SU-DHL-6 (cell line): ENCODE data around the gene TMEM60.

ENCODE experiments used
- H2AFZ ChIP-seq: fragments of 200-600 bp; sonication (generic); 2 replicates; pipeline ENCODE4 v1.6.1; 2014; ENCODE audit warnings: low read depth, mild to moderate bottlenecking, moderate library complexity, mixed read lengths, antibody characterized with exemption, low read length; ENCODE audit not compliant: severe bottlenecking
- H3F3A ChIP-seq: fragments of 200-600 bp; shearing (Covaris generic); 2 replicates; pipeline ENCODE4 v1.6.0; 2016; ENCODE audit warnings: antibody characterized with exemption, mild to moderate bottlenecking; ENCODE audit not compliant: insufficient read depth
- H3K27ac ChIP-seq: fragments of 200-600 bp; sonication (generic); 2 replicates; pipeline ENCODE4 v1.5.1; 2016; ENCODE audit warnings: low read depth, mild to moderate bottlenecking, low read length, moderate library complexity, mixed read lengths
- H3K27me3 ChIP-seq: fragments of 200-600 bp; sonication (generic), shearing (Covaris generic); 2 replicates; pipeline ENCODE4 v1.6.0; 2014; ENCODE audit warnings: mild to moderate bottlenecking, low read length
- H3K36me3 ChIP-seq: fragments of 200-600 bp; sonication (generic); 2 replicates; pipeline ENCODE4 v1.6.1; 2014; ENCODE audit warnings: mild to moderate bottlenecking, low read length, mixed read lengths
- H3K4me2 ChIP-seq: fragments of 300-600, 200-600 bp; shearing (Covaris generic), sonication (generic); 2 replicates; pipeline ENCODE4 v1.6.0; 2014; ENCODE audit warnings: low read length, low read depth, mild to moderate bottlenecking; ENCODE audit not compliant: poor library complexity, severe bottlenecking
- H3K4me3 ChIP-seq: fragments of 200-600 bp; sonication (generic); 2 replicates; pipeline ENCODE4 v1.5.1; 2014; ENCODE audit warnings: antibody characterized with exemption, low read length, mild to moderate bottlenecking, mixed read lengths; ENCODE audit not compliant: insufficient read depth, poor library complexity, severe bottlenecking
- H3K79me2 ChIP-seq: fragments of 200-600 bp; sonication (generic); 2 replicates; pipeline ENCODE4 v1.6.1; 2014; ENCODE audit warnings: mild to moderate bottlenecking, low read length, moderate library complexity; ENCODE audit not compliant: insufficient read depth
- H3K9ac ChIP-seq: fragments of 200-600 bp; sonication (generic); 2 replicates; pipeline ENCODE4 v1.7.0; 2014; ENCODE audit warnings: mild to moderate bottlenecking, low read length
- H3K9me2 ChIP-seq: fragments of 200-600 bp; sonication (generic); replicated peaks from 2 replicates; pipeline ENCODE4 v1.6.1; 2014; ENCODE audit warnings: low read length; ENCODE audit not compliant: insufficient read depth
- H3K9me3 ChIP-seq: fragments of 200-600 bp; sonication (generic); 2 replicates; pipeline ENCODE4 v1.6.1; 2014; ENCODE audit warnings: low read length, mixed read lengths; ENCODE audit not compliant: insufficient read depth
- H4K20me1 ChIP-seq: fragments of 200-600 bp; sonication (generic); 2 replicates; pipeline ENCODE4 v1.6.1; 2014; ENCODE audit warnings: low read depth, mild to moderate bottlenecking, antibody characterized with exemption, low read length, moderate library complexity, mixed read lengths
- CTCF ChIP-seq: fragments of 200-600 bp; sonication (generic); IDR thresholded peaks from one replicate; pipeline ENCODE4 v1.5.1; 2017; ENCODE audit warnings: antibody characterized with exemption, mild to moderate bottlenecking, low read length, moderate library complexity; ENCODE audit not compliant: insufficient read depth, poor library complexity, severe bottlenecking
- EZH2phosphoT487 ChIP-seq: fragments of 200-600 bp; sonication (generic), shearing (Covaris generic); conservative IDR thresholded peaks from 2 replicates; pipeline ENCODE4 v1.6.1; 2018; ENCODE audit warnings: mild to moderate bottlenecking, antibody characterized with exemption, low read length, moderate library complexity, mixed read lengths

TMEM60 gene

GRCh38 chr7:77782383-77782782, 15.9 kb downstream of the TMEM60 start:
- Histone ChIP-seq H3K9ac (no peak overlapping the region), H3K9me3 (no peaks in the 10 kb centered on the region), H3K27ac (no peak overlapping the region), H4K20me1 (no peaks in the 10 kb centered on the region), H3K4me3 (no peak overlapping the region), H3K9me2 (no peaks in the 10 kb centered on the region), H3F3A (peaks cover 24% of the 10 kb centered on the region; the same call in 1 of the 2 replicates), H3K36me3 (peaks cover 63% of the 10 kb centered on the region), H3K79me2 (0 out of 2 replicates have a peak, but pooled peaks cover 7% of the 10 kb centered on the region), H3K27me3 (no peaks in the 10 kb centered on the region), H2AFZ (no peak overlapping the region), H3K4me2 (no peak overlapping the region)
- TF ChIP-seq EZH2phosphoT487 (no peak), CTCF (no peak)

GRCh38 chr7:77778535-77778934, 19.7 kb downstream of the TMEM60 start:
- Histone ChIP-seq H3K9me3 (no peaks in the 10 kb centered on the region), H3K27ac (no peak overlapping the region), H3K27me3 (no peaks in the 10 kb centered on the region), H3K36me3 (peaks cover 80% of the 10 kb centered on the region), H3K79me2 (peaks cover 7% of the 10 kb centered on the region; the same call in 1 of the 2 replicates), H3K4me2 (no peak overlapping the region), H4K20me1 (no peaks in the 10 kb centered on the region), H3K4me3 (no peak overlapping the region), H3K9me2 (no peaks in the 10 kb centered on the region), H3K9ac (no peak overlapping the region), H2AFZ (no peak overlapping the region), H3F3A (peaks cover 13% of the 10 kb centered on the region; the same call in 1 of the 2 replicates)
- TF ChIP-seq CTCF (no peak), EZH2phosphoT487 (no peak)

- H2AFZ ChIP-seq, result no peak overlapping the region
- peaks cover 26% of the 10 kb centered on the region; the same call in 1 of the 2 replicates for H3K79me2 ChIP-seq
- no peak overlapping the region for H3K27ac ChIP-seq
- TF ChIP-seq EZH2phosphoT487 (no peak), CTCF (no peak)
- H3K4me2 ChIP-seq, result no peak overlapping the region
- H4K20me1 ChIP-seq, result no peaks in the 10 kb centered on the region
- H3K9ac ChIP-seq, result no peak overlapping the region
- peaks cover 14% of the 10 kb centered on the region; the same call in 1 of the 2 replicates for H3F3A ChIP-seq
- no peaks in the 10 kb centered on the region for H3K9me2 ChIP-seq
- H3K4me3 ChIP-seq, result no peak overlapping the region
- peaks cover 65% of the 10 kb centered on the region for H3K36me3 ChIP-seq
- H3K9me3 ChIP-seq, result no peaks in the 10 kb centered on the region
- H3K27me3 ChIP-seq, result no peaks in the 10 kb centered on the region
Observed at GRCh38 chr7:77771901-77772300, 26.3 kb downstream of the TMEM60 start.
